Astrocyte (in vitro differentiated cells and primary cell): ENCODE measurements around the gene HIPK2. TPM values are rescaled to one million over a fixed set of nuclear protein-coding genes. Genes with fewer than 3 reads are reported as not detected.

Source experiments
- DNase-seq: peaks from one replicate; pipeline ENCODE4 v3.0.0-alpha.2; 2010; ENCODE audit warnings: low read depth
- FAIRE-seq: peaks from 2 replicates; lab custom pipeline; 2011; peaks lifted over from hg19 to GRCh38; lab: Jason Lieb, UNC
- H2AFZ ChIP-seq: 2 replicates; pipeline ENCODE4 v1.6.0; 2012; ENCODE audit warnings: low read depth, low read length, inconsistent platforms
- H3K27ac ChIP-seq: 2 replicates; pipeline ENCODE4 v1.5.1; 2011; ENCODE audit warnings: low read depth, low read length, inconsistent platforms
- H3K27me3 ChIP-seq: 2 replicates; pipeline ENCODE4 v1.6.0; 2011; ENCODE audit warnings: low read length, inconsistent platforms; ENCODE audit not compliant: insufficient read depth
- H3K36me3 ChIP-seq: 2 replicates; pipeline ENCODE4 v1.5.1; 2011; ENCODE audit warnings: low read length, inconsistent platforms; ENCODE audit not compliant: insufficient read depth
- H3K4me1 ChIP-seq: 2 replicates; pipeline ENCODE4 v1.5.1; 2011; ENCODE audit warnings: low read length, inconsistent platforms; ENCODE audit not compliant: insufficient read depth
- H3K4me2 ChIP-seq: 2 replicates; pipeline ENCODE4 v1.6.0; 2012; ENCODE audit warnings: low read length, inconsistent platforms
- H3K4me3 ChIP-seq: 2 replicates; pipeline ENCODE4 v1.5.1; 2011; ENCODE audit warnings: low read depth, mild to moderate bottlenecking, low read length, inconsistent platforms; ENCODE audit not compliant: insufficient read depth
- H3K79me2 ChIP-seq: 2 replicates; pipeline ENCODE4 v1.6.0; 2012; ENCODE audit warnings: mild to moderate bottlenecking, low read length, inconsistent platforms; ENCODE audit not compliant: insufficient read depth
- H3K9ac ChIP-seq: 2 replicates; pipeline ENCODE4 v1.6.0; 2012; ENCODE audit warnings: mild to moderate bottlenecking, low read length, inconsistent platforms
- H3K9me3 ChIP-seq: 2 replicates; pipeline ENCODE4 v1.5.1; 2012; ENCODE audit warnings: low read depth, mild to moderate bottlenecking, low read length, inconsistent platforms; ENCODE audit not compliant: insufficient read depth
- H4K20me1 ChIP-seq: 2 replicates; pipeline ENCODE4 v1.6.0; 2012; ENCODE audit warnings: low read length, inconsistent platforms; ENCODE audit not compliant: insufficient read depth
- H3K27ac Mint-ChIP-seq: one replicate; pipeline ENCODE4 v1.8.0; 2021; ENCODE audit warnings: mild to moderate bottlenecking, mixed read lengths; ENCODE audit not compliant: unreplicated experiment
- H3K27me3 Mint-ChIP-seq: one replicate; pipeline ENCODE4 v1.8.0; 2021; ENCODE audit warnings: low read depth, mixed read lengths; ENCODE audit not compliant: unreplicated experiment
- H3K36me3 Mint-ChIP-seq: one replicate; pipeline ENCODE4 v1.8.0; 2021; ENCODE audit warnings: low read depth, mixed read lengths; ENCODE audit not compliant: unreplicated experiment
- H3K4me1 Mint-ChIP-seq: one replicate; pipeline ENCODE4 v1.8.0; 2021; ENCODE audit warnings: low read depth, mixed read lengths; ENCODE audit not compliant: unreplicated experiment
- H3K4me3 Mint-ChIP-seq: one replicate; pipeline ENCODE4 v1.8.0; 2021; ENCODE audit warnings: mild to moderate bottlenecking, moderate library complexity, mixed read lengths; ENCODE audit not compliant: unreplicated experiment
- H3K9me3 Mint-ChIP-seq: one replicate; pipeline ENCODE4 v1.8.0; 2021; ENCODE audit warnings: mild to moderate bottlenecking, mixed read lengths; ENCODE audit not compliant: unreplicated experiment
- EZH2 ChIP-seq: IDR thresholded peaks from 2 replicates; pipeline ENCODE4 v1.6.1; 2012; ENCODE audit warnings: mild to moderate bottlenecking, low read length, inconsistent platforms; ENCODE audit not compliant: insufficient read depth
- total RNA-seq: library from RNA; stranded (reverse); gene quantifications from 2 replicates; pipeline ENCODE4 v1.2.1, GENCODE V29; 2021
- TF ChIP-seq, protein P1 (sequence below): IDR thresholded peaks from 2 replicates; pipeline ENCODE4 v1.5.1; 2011; ENCODE audit warnings: low read depth, mild to moderate bottlenecking, inconsistent platforms, low read length, moderate library complexity; ENCODE audit not compliant: insufficient read depth

Gene HIPK2
- total RNA-seq, 1 donor from 2014 or later: 35.8 TPM

DNA sequence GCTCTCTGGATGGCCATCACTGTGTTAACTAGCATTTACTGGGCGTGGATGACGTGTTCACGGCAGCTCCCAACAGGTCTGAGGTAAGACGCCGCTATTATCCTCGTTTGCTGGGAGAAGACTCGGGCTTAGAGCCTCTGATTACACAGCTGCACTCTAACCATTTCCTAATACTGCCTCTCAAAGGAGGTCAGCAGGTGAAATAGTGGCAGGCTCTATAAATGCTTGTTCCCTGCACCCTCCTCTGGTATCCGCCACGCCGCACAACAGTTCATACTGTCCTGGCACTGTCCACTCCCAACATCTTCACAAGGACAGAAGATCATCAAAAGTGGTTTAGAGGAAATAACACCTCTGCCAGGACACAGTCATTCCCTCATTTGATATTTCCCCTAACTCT lies 28.3 kb downstream of the HIPK2 start:
- H3K36me3 Mint-ChIP-seq: peaks cover 3% of the 10 kb centered on the region
- no peaks in the 10 kb centered on the region for H3K9me3 Mint-ChIP-seq
- H3K27ac ChIP-seq: no peak overlapping the region
- H3K27me3 Mint-ChIP-seq: no peaks in the 10 kb centered on the region
- no peak for FAIRE-seq
- peaks cover 93% of the 10 kb centered on the region for H4K20me1 ChIP-seq
- TF ChIP-seq, protein P1, sequence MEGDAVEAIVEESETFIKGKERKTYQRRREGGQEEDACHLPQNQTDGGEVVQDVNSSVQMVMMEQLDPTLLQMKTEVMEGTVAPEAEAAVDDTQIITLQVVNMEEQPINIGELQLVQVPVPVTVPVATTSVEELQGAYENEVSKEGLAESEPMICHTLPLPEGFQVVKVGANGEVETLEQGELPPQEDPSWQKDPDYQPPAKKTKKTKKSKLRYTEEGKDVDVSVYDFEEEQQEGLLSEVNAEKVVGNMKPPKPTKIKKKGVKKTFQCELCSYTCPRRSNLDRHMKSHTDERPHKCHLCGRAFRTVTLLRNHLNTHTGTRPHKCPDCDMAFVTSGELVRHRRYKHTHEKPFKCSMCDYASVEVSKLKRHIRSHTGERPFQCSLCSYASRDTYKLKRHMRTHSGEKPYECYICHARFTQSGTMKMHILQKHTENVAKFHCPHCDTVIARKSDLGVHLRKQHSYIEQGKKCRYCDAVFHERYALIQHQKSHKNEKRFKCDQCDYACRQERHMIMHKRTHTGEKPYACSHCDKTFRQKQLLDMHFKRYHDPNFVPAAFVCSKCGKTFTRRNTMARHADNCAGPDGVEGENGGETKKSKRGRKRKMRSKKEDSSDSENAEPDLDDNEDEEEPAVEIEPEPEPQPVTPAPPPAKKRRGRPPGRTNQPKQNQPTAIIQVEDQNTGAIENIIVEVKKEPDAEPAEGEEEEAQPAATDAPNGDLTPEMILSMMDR: no peak
- TF ChIP-seq EZH2: no peak
- no peak overlapping the region for H3K9ac ChIP-seq
- no peak overlapping the region for H3K4me2 ChIP-seq
- no peak for DNase-seq
- H3K4me3 Mint-ChIP-seq: no peak overlapping the region
- no peak overlapping the region for H3K4me3 ChIP-seq
- no peaks in the 10 kb centered on the region for H3K9me3 ChIP-seq
- H3K4me1 Mint-ChIP-seq: peaks cover 40% of the 10 kb centered on the region
- no peak overlapping the region for H2AFZ ChIP-seq
- no peaks in the 10 kb centered on the region for H3K36me3 ChIP-seq
- no peak overlapping the region for H3K27ac Mint-ChIP-seq
- H3K79me2 ChIP-seq: peaks cover 100% of the 10 kb centered on the region
- peaks cover 16% of the 10 kb centered on the region for H3K4me1 ChIP-seq
- H3K27me3 ChIP-seq: no peaks in the 10 kb centered on the region

DNA sequence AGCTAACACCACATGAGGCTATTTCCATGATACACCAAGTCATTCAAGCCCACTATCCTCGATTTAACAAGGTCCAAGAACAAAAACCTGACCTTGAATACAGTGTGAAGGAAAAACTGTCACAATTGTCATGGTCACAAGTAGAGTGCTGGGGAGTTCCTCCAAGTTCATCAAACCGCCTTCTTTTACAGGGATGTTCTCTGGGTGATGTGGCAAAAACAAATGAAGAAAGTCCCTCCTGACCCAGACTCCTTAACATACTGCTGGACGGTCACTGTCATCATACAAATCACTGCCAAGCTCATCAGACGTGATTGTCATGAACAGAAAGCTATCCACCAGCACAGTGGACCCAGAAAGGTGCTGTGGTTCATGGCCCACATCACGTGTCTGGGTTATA lies 28.9 kb downstream of the HIPK2 start:
- H3K4me1 Mint-ChIP-seq: peaks cover 43% of the 10 kb centered on the region

DNA sequence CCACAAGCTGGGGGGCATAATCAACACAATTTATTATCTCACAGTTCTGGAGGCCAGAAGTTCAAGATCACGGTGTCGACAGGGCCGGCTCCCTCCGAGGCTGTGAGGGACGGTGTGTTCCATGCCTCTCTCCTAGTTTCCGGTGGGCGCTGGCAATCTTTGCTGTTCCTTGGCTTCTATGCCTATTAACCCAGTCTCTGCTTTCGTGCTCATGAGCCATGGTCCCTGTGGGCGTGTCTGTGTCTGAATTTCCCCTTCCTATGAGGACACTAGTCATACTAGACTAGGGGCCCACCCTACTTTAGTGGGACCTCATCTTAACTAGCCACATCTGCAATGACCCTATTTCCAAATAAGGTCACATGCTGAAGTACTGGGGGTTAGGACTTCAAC lies 29.4 kb downstream of the HIPK2 start:
- Mint-ChIP-seq H3K4me3 (no peak overlapping the region), H3K27me3 (no peaks in the 10 kb centered on the region), H3K36me3 (peaks cover 2% of the 10 kb centered on the region), H3K9me3 (no peaks in the 10 kb centered on the region), H3K27ac (no peak overlapping the region), H3K4me1 (peaks cover 43% of the 10 kb centered on the region)
- TF ChIP-seq, protein P1: no peak
- no peak for TF ChIP-seq EZH2
- FAIRE-seq (no peak), DNase-seq (no peak)
- Histone ChIP-seq H3K79me2 (peaks cover 100% of the 10 kb centered on the region), H3K27ac (no peak overlapping the region), H3K9me3 (no peaks in the 10 kb centered on the region), H3K4me1 (peaks cover 17% of the 10 kb centered on the region), H3K4me2 (no peak overlapping the region), H4K20me1 (peaks cover 95% of the 10 kb centered on the region), H3K4me3 (no peak overlapping the region), H3K27me3 (no peaks in the 10 kb centered on the region), H2AFZ (no peak overlapping the region), H3K9ac (no peak overlapping the region), H3K36me3 (no peaks in the 10 kb centered on the region)

More for the DNA sequence above, 28.9 kb downstream of the HIPK2 start:
- no peak for TF ChIP-seq EZH2
- TF ChIP-seq, protein P1: no peak
- Histone ChIP-seq H3K4me1 (peaks cover 21% of the 10 kb centered on the region), H3K79me2 (peaks cover 100% of the 10 kb centered on the region), H2AFZ (no peak overlapping the region), H3K9me3 (no peaks in the 10 kb centered on the region), H3K4me3 (no peak overlapping the region), H3K9ac (no peak overlapping the region), H4K20me1 (peaks cover 95% of the 10 kb centered on the region), H3K27ac (no peak overlapping the region), H3K27me3 (no peaks in the 10 kb centered on the region), H3K36me3 (no peaks in the 10 kb centered on the region), H3K4me2 (no peak overlapping the region)
- Mint-ChIP-seq H3K27ac (no peak overlapping the region), H3K4me3 (no peak overlapping the region), H3K36me3 (peaks cover 2% of the 10 kb centered on the region), H3K9me3 (no peaks in the 10 kb centered on the region), H3K27me3 (no peaks in the 10 kb centered on the region)
- FAIRE-seq (no peak), DNase-seq (no peak)
